GM23338 (cell line): Measurements from ENCODE around the gene TRAF1.

ENCODE experiments used
- CREB1 ChIP-seq: fragments of 250-450 bp; sonication (Bioruptor Pico); IDR thresholded peaks from 2 replicates; pipeline ENCODE4 v1.5.0; 2020; ENCODE audit warnings: low read depth, mild to moderate bottlenecking, moderate library complexity
- EZH2 ChIP-seq: fragments of 200-600 bp; sonication (generic); IDR thresholded peaks from one replicate; pipeline ENCODE4 v1.8.0; 2017; ENCODE audit warnings: antibody characterized with exemption, mild to moderate bottlenecking, low read depth; ENCODE audit not compliant: unreplicated experiment
- JUNB ChIP-seq: IDR thresholded peaks from one replicate; pipeline ENCODE4 v1.6.1; 2016; ENCODE audit warnings: antibody characterized with exemption; ENCODE audit not compliant: unreplicated experiment
- POLR2AphosphoS5 ChIP-seq: IDR thresholded peaks from 2 replicates; pipeline ENCODE4 v1.6.1; 2016; ENCODE audit warnings: antibody characterized with exemption, low read depth
- ZNF114 ChIP-seq: fragments of 250-450 bp; sonication (Bioruptor Pico); IDR thresholded peaks from 2 replicates; pipeline ENCODE4 v1.5.0; 2020; ENCODE audit warnings: mild to moderate bottlenecking, moderate library complexity
- TF ChIP-seq, protein P1 (sequence below), 2 experiments: fragments of 200-600 bp in 1 of 2; sonication (generic) in 1 of 2; conservative IDR thresholded peaks; 2 replicates each; pipeline versions ENCODE4 v1.5.1 to v1.6.1; 2016 to 2017; ENCODE audit warnings: antibody characterized with exemption in 2 of 2, low read depth in 2 of 2, mild to moderate bottlenecking in 2 of 2, moderate library complexity in 1 of 2
- TF ChIP-seq, protein P2 (sequence below): fragments of 250-450 bp; sonication (Bioruptor Pico); IDR thresholded peaks from 2 replicates; pipeline ENCODE4 v1.5.0; 2020; ENCODE audit warnings: mild to moderate bottlenecking, moderate library complexity

- TF ChIP-seq, protein P1, sequence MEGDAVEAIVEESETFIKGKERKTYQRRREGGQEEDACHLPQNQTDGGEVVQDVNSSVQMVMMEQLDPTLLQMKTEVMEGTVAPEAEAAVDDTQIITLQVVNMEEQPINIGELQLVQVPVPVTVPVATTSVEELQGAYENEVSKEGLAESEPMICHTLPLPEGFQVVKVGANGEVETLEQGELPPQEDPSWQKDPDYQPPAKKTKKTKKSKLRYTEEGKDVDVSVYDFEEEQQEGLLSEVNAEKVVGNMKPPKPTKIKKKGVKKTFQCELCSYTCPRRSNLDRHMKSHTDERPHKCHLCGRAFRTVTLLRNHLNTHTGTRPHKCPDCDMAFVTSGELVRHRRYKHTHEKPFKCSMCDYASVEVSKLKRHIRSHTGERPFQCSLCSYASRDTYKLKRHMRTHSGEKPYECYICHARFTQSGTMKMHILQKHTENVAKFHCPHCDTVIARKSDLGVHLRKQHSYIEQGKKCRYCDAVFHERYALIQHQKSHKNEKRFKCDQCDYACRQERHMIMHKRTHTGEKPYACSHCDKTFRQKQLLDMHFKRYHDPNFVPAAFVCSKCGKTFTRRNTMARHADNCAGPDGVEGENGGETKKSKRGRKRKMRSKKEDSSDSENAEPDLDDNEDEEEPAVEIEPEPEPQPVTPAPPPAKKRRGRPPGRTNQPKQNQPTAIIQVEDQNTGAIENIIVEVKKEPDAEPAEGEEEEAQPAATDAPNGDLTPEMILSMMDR (conservative IDR thresholded peaks at IDR 0.05; ENCODE audit: low read depth in 2 of 2) = no peak
- TF ChIP-seq EZH2 = no peak
- no peak for TF ChIP-seq POLR2AphosphoS5
- no peak for TF ChIP-seq ZNF114 (CRISPR knock-in tag)
- TF ChIP-seq CREB1 (CRISPR knock-in tag) = no peak
- TF ChIP-seq JUNB = no peak
- TF ChIP-seq, protein P2, sequence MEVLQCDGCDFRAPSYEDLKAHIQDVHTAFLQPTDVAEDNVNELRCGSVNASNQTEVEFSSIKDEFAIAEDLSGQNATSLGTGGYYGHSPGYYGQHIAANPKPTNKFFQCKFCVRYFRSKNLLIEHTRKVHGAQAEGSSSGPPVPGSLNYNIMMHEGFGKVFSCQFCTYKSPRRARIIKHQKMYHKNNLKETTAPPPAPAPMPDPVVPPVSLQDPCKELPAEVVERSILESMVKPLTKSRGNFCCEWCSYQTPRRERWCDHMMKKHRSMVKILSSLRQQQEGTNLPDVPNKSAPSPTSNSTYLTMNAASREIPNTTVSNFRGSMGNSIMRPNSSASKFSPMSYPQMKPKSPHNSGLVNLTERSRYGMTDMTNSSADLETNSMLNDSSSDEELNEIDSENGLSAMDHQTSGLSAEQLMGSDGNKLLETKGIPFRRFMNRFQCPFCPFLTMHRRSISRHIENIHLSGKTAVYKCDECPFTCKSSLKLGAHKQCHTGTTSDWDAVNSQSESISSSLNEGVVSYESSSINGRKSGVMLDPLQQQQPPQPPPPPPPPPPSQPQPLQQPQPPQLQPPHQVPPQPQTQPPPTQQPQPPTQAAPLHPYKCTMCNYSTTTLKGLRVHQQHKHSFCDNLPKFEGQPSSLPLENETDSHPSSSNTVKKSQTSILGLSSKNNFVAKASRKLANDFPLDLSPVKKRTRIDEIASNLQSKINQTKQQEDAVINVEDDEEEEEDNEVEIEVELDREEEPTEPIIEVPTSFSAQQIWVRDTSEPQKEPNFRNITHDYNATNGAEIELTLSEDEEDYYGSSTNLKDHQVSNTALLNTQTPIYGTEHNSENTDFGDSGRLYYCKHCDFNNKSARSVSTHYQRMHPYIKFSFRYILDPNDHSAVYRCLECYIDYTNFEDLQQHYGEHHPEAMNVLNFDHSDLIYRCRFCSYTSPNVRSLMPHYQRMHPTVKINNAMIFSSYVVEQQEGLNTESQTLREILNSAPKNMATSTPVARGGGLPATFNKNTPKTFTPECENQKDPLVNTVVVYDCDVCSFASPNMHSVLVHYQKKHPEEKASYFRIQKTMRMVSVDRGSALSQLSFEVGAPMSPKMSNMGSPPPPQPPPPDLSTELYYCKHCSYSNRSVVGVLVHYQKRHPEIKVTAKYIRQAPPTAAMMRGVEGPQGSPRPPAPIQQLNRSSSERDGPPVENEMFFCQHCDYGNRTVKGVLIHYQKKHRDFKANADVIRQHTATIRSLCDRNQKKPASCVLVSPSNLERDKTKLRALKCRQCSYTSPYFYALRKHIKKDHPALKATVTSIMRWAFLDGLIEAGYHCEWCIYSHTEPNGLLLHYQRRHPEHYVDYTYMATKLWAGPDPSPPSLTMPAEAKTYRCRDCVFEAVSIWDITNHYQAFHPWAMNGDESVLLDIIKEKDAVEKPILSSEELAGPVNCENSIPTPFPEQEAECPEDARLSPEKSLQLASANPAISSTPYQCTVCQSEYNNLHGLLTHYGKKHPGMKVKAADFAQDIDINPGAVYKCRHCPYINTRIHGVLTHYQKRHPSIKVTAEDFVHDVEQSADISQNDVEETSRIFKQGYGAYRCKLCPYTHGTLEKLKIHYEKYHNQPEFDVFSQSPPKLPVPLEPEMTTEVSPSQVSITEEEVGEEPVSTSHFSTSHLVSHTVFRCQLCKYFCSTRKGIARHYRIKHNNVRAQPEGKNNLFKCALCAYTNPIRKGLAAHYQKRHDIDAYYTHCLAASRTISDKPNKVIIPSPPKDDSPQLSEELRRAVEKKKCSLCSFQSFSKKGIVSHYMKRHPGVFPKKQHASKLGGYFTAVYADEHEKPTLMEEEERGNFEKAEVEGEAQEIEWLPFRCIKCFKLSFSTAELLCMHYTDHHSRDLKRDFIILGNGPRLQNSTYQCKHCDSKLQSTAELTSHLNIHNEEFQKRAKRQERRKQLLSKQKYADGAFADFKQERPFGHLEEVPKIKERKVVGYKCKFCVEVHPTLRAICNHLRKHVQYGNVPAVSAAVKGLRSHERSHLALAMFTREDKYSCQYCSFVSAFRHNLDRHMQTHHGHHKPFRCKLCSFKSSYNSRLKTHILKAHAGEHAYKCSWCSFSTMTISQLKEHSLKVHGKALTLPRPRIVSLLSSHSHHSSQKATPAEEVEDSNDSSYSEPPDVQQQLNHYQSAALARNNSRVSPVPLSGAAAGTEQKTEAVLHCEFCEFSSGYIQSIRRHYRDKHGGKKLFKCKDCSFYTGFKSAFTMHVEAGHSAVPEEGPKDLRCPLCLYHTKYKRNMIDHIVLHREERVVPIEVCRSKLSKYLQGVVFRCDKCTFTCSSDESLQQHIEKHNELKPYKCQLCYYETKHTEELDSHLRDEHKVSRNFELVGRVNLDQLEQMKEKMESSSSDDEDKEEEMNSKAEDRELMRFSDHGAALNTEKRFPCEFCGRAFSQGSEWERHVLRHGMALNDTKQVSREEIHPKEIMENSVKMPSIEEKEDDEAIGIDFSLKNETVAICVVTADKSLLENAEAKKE (CRISPR knock-in tag) = no peak
Measured at GRCh38 chr9:120948824-120949223, 22.2 kb upstream of the TRAF1 start.
